Lung microvascular endothelial cell (primary cell): ENCODE data around the gene PPP1R3G. TPM values are rescaled to one million over a fixed set of nuclear protein-coding genes. Genes with fewer than 3 reads are reported as not detected.

Experiments used
- total RNA-seq: library from RNA; depleted of rRNA; stranded (reverse); fragments of >200 nt; gene quantifications from 2 replicates; pipeline ENCODE4 v1.2.1, GENCODE V29; 2014

PPP1R3G gene
- total RNA-seq, 1 donor from 2014 or later: 1.6 TPM

Other genes with a start within 250 kb of the PPP1R3G start
- gene RPP40, start 81.3 kb upstream of the PPP1R3G start, total RNA-seq: 14.2 and 25.2 TPM in 2 replicates
- 14.6 and 14.7 TPM in 2 replicates for gene LYRM4, start 175.6 kb downstream of the PPP1R3G start, total RNA-seq
- 21.4 and 22.0 TPM in 2 replicates for gene FARS2, start 176.2 kb downstream of the PPP1R3G start, total RNA-seq